Left ventricle myocardium superior (tissue), 1 donor: Measurements from ENCODE around the gene TRANK1. TPM values are rescaled to one million over a fixed set of nuclear protein-coding genes. Genes with fewer than 3 reads are reported as not detected.
A peak's percentile ranks its signal among the peaks of the same experiment; 100 is the strongest.
"Not testable (repeated sequence)": the region's sequence is repeated elsewhere in the genome, so short reads cannot be mapped to it uniquely, and the experiment has no call there.

Experiments used
- ATAC-seq: fragments of 200-7000 bp; cut with Tn5 transposase; one replicate; pipeline ENCODE4 v1.9.1; 2020; ENCODE audit warnings: mild to moderate bottlenecking, moderate library complexity
- DNase-seq: peaks from one replicate; pipeline ENCODE4 v3.0.0-alpha.2; 2020
- intact Hi-C: fragments of 100-400 bp; cut with micrococcal nuclease; formaldehyde crosslinking; loops from one replicate; pipeline ENCODE4 v1.11.0; 2022
- long read RNA-seq: library from polyadenylated mRNA; unstranded; transcript quantifications from one replicate; pipeline ENCODE4 v2.0.0, GENCODE V29; 2021
- total RNA-seq: library from RNA; stranded (reverse); fragmentation: NEBNext Ultra II Directional; extraction: Animal tissue kit (Norgen Biotek cat#: 25700); gene quantifications from one replicate; pipeline ENCODE4 v1.2.1, GENCODE V29; 2021
- donor health status: DM: no; HTN: yes; CAD: no; lungs with severe emphysema.

TRANK1 gene
- 6.6 TPM for total RNA-seq
- long read RNA-seq, partial matches to known transcripts: 2 of 4 reads
- long read RNA-seq, other reads (novel, unspliced or antisense): 2 of 4 reads

DNA sequence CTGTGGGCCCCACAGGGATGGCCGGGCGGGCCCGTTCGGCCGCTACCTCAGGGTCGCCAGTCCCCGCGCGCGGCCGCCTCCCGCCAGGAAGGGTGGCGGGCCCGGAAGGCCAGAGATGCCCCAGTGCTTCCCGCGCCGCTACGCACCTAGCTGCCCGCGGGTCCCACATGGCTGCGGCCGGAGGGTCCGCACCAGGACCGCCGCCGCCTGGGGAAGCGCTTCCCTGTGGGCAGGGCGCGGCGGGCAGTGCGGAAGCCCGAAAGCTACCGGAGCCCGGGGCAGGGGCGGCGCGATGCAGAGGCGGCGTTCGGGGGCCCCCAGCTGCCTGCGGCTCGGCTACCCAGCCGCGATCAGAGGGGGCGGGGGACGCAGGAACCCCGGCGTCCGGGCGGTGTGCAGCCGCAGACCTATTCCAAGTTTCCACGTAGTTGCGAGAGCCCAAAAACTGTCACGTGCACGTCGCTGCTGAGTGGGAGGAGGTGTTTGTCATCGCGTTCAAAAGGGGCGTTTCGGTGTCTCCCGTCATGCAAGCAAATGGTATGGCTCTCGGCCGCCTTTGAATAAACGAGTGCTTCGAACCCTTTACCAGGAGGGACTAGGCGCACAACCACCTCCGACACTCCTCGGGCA, at the start of gene TRANK1:
Gene TRANK1, minus strand, starts transcription at position 414 of the 630 bp plus-strand sequence. Its CDS starts 245 bp downstream, at position 169.
- ATAC-seq: peak; percentile 77
- DNase-seq: peak; percentile 74
- intact Hi-C loops: loop anchor here (5.0 kb wide), 1 partner anchor 57 kb away; no protein-coding TSS in a partner anchor

DNA sequence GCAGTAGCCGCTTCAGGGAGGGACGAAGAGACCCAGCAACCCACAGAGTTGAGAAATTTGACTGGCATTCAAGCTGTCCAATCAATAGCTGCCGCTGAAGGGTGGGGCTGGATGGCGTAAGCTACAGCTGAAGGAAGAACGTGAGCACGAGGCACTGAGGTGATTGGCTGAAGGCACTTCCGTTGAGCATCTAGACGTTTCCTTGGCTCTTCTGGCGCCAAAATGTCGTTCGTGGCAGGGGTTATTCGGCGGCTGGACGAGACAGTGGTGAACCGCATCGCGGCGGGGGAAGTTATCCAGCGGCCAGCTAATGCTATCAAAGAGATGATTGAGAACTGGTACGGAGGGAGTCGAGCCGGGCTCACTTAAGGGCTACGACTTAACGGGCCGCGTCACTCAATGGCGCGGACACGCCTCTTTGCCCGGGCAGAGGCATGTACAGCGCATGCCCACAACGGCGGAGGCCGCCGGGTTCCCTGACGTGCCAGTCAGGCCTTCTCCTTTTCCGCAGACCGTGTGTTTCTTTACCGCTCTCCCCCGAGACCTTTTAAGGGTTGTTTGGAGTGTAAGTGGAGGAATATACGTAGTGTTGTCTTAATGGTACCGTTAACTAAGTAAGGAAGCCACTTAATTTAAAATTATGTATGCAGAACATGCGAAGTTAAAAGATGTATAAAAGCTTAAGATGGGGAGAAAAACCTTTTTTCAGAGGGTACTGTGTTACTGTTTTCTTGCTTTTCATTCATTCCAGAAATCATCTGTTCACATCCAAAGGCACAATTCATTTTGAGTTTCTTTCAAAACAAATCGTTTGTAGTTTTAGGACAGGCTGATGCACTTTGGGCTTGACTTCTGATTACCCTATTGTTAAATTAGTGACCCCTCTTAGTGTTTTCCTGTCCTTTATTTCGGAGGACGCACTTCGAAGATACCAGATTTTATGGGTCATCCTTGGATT, 48.8 kb upstream of the TRANK1 start, which contains the start of gene MLH1:
Gene MLH1, plus strand, starts transcription at position 193 of the 958 bp plus-strand sequence. Its CDS starts 30 bp downstream, at position 223.
- ATAC-seq (peak; percentile 94), DNase-seq (peak; percentile 97)
- intact Hi-C loops: no loop called here

DNA sequence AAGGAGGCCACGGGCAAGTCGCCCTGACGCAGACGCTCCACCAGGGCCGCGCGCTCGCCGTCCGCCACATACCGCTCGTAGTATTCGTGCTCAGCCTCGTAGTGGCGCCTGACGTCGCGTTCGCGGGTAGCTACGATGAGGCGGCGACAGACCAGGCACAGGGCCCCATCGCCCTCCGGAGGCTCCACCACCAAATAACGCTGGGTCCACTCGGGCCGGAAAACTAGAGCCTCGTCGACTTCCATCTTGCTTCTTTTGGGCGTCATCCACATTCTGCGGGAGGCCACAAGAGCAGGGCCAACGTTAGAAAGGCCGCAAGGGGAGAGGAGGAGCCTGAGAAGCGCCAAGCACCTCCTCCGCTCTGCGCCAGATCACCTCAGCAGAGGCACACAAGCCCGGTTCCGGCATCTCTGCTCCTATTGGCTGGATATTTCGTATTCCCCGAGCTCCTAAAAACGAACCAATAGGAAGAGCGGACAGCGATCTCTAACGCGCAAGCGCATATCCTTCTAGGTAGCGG, 48.0 kb upstream of the TRANK1 start, which contains the start of gene EPM2AIP1:
Gene EPM2AIP1, minus strand, starts transcription at position 326 of the 520 bp plus-strand sequence. Its CDS starts 54 bp downstream, at position 272.
- ATAC-seq: peak; percentile 92
- intact Hi-C loops: no loop called here
- DNase-seq: peak; percentile 96

DNA sequence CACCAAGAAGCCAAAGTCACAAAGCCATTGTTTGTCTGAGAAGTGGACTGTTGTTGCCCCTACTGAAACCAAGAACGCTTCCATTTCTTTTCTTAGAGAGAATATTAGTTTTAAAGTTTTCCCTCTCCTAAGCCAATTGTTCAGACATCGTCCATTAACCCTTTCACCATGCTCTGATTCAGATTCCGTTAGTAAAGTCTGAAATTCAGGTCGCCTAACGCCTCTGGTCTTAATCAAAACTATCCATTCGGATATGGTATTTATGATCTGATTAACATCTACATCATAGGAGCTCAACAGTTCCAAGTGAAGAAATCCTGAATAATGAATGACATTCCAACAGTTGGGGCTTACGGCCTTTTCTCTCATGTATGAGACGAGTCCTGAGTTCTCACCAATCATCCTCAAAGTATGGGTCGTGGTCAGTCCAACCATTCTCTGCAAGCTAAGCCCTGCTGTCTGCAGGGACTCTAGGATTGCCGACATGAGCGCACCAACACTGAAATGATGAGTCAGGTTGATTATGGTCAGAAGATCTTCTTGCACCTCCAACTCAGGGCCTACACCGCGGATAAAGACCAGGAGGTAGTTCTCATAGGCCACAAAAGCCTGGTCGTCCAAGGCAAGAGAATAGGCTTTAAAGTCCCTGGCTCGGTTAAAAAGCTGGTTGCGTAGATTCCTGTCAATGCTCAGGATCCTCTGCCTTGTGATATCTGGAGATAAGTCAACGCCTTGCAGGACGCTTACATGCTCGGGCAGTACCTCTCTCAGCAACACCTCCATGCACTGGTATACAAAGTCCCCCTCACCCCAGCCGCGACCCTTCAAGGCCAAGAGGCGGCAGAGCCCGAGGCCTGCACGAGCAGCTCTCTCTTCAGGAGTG, 47.3 kb upstream of the TRANK1 start:
- no peak for ATAC-seq
- no peak for DNase-seq
- intact Hi-C loops: no loop called here

DNA sequence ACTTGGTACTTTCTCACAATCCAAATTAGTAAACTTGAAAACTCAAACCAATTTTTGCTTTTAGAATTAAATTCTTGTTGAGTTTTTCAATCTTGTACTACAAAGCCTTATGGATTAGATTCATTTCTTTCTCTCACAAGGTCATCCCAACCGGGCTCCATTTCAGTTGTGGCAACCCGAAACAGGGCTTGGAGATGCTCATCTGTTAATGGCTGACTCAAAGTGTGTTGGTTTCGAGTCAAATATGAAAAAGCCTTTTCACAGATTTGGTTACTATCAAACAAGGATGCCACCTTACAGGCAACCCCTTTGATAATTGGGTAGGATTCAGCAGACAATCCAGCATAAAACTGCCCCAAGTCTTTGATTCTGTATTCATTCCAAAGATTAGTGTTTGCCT, 46.3 kb upstream of the TRANK1 start:
- no peak for DNase-seq
- intact Hi-C loops: no loop called here
- ATAC-seq: no peak

DNA sequence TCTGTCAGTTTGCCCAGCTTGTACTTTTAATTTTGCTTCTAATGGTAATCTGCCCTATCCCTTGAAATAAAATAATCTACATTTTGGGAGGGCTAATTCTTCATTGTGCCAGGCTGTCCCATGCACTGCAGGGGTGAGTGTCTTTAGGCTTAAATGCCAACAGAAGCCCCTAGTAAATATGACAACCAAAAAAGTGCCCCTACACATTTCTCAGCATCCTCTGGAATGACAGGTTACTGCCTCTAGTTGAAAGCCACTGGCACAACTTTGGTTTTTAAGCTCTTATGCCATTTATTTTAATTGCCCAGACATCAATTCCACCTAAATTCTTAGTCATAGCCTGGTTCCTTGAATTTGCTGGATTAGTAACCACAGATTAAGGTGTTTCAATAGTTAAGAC, 44.7 kb upstream of the TRANK1 start:
- DNase-seq: no peak
- no peak for ATAC-seq
- intact Hi-C loops: no loop called here

DNA sequence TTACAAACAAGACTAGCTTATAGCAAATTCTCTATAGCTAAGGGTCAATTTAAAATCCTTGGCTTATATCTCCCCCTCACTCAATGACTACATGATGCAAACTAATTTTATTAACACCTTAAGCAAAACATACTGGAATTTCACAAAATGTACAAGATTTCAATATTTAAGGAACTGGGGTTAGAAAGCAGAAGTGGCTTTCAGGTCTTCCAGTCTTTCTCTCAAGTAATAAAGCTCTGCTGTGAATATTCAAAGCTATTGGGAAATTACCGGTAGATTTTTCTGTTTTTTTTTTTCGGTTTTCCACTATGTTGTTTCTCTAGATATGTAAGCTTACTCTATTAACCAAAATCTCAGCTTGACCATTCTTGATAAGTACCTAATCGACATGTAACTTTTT, 44.2 kb upstream of the TRANK1 start:
- DNase-seq (no peak), ATAC-seq (no peak)
- intact Hi-C loops: no loop called here

DNA sequence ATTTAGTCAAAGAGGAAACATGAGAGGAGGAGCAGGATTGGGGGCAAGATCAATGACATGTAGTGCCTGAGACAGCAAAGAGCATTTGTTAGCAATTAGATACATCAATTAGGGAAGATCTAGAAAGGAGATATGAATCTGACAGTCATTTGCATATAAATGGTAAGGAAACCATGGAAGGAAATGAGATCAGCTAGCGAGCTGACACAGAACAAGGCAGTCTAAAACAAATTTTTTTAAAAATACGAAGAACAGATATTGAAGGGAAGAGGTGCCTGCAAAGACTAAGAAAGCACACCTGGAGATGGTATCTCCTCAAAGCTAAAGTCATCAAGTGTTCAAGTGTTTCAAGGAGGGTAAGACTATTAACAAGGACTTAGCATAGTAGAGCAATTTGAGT, 43.5 kb upstream of the TRANK1 start:
- ATAC-seq: no peak
- no peak for DNase-seq
- intact Hi-C loops: no loop called here

DNA sequence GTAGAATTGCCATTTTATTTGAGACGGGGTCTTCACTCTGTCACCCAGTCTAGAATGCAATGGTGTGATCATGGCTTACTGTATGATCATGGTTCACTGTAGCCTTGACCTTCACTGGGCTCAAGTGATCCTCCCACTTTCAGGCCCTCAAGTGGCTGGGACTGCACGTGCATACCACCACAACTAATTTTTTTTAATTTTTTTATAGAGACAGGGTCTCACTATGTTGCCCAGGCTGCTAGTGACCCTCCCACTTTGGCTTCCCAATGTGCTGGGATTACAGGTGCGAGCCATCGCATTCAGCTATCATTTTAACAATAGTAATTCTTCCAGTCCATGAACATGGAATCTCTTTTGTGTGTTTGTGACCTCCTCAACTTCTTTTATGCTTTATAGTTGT, 36.2 kb upstream of the TRANK1 start:
- intact Hi-C loops: no loop called here
- no peak for DNase-seq
- ATAC-seq: no peak

DNA sequence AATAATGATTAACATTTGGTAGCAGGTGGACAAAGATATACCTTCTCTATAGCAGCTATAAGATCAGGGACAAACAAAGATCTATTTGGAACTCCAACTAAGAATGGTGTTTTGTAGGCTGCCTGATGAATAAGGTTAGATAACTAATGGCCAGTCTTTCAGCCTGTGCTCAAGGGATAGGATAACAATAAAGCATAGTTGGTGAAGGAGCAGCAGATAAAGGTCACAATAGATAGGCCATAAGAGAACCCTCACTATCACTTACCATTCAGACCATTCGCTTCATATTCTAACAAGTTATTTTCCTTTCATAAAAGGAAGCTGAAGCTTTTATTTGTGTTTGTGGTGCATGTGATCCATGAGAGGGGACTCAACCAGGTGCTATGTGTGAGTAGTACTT, 28.3 kb upstream of the TRANK1 start:
- DNase-seq (no peak), ATAC-seq (no peak)
- intact Hi-C loops: no loop called here

DNA sequence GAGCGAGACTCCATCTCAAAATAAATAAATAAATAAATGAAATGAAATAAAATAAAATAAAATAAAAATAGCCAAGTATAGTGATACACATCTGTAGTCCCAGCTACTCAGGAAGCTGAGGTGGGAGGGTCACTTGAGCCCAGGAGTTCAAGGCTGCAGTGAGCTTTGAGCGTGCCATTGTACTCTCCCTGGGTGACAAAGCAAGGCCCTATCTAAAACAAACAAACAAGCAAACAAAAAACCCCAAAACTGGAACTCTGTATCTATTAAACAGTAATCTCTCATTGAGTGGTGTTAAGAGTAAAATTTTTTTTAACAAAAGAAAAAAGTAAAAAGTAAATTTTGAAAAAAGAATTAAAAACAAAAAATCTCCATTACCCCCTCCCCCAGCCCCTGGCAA, 27.3 kb upstream of the TRANK1 start:
- ATAC-seq: no peak

DNA sequence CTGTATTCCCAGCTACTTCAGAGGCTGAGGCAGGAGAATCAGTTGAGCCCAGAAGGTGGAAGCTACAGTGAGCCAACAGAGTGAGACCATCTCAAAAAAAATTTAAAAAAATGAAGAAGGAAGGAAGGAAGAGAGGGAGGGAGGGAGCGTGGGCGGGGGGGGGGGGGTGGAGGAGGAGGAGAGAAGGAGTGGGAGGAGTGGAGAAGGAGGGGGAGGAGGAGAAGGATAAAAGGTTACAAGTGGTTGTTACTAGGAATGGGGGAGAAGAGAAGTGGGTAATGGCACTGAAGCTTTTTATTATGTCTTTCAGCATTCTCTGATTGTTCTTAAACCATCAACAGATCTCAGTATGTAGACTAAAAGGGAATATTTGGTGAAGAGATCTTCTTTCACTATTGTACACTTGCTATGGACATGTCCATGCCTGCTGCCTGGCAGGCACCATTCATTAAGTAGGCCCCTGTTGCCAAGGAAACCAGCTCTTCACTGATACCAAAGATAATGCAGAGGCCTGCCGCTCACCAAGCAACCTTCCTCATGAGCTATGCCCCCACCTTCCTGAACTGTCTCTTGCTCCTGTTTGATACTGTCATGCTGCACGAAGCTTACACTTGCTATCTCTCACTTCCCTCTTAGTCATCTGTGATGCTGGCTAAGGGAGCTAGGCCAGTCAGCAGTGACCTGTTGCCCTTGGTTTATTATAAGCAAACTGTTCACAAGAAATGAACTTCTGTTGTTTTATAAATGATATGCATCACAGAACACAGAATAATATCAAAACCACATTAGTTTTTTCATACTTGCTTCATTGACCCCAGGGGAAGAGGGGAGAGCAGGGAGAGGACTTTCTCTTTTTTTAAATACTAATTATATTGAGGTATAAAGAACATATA, 24.9 kb upstream of the TRANK1 start:
- DNase-seq: no peak
- ATAC-seq: peak; percentile 97
- intact Hi-C loops: no loop called here

More for the DNA sequence above, 27.3 kb upstream of the TRANK1 start:
- intact Hi-C loops: no loop called here
- DNase-seq: no peak

DNA sequence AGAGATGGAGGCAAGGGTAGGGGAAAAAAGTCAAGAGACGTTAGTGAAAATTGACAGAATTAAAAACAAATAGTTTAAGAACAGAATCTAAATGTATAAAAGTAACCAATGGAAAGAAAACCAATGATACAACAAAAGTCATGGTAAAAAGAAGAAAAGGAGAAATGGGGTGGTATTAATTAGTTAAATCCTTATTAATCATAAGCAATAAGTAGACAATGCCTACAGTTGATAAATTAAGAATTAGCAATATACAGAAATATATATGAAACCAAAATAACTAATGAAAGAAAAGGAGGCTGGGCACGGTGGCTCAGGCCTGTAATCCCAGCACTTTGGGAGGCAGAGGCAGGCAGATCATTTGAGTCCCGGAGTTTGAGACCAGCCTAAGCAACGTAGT, 24.2 kb upstream of the TRANK1 start:
- ATAC-seq: no peak
- no peak for DNase-seq
- intact Hi-C loops: no loop called here

DNA sequence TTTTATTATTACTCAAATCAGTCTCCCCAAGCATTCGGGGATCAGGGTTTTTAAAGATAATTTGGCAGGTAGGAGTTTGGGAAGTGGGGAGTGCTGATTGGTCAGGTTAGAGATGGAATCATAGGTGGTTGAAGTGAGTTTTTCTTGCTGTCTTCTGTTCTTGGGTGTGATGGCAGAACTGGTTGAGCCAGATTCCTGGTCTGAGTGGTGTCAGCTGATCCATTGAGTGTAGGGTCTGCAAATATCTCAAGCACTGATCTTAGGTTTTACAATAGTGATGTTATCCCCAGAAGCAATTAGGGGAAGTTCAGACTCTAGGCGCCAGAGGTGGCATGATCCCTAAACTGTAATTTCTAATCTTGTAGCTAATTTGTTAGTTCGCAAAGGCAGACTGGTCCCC, 20.6 kb upstream of the TRANK1 start:
- intact Hi-C loops: no loop called here
- DNase-seq (no peak), ATAC-seq (no peak)

DNA sequence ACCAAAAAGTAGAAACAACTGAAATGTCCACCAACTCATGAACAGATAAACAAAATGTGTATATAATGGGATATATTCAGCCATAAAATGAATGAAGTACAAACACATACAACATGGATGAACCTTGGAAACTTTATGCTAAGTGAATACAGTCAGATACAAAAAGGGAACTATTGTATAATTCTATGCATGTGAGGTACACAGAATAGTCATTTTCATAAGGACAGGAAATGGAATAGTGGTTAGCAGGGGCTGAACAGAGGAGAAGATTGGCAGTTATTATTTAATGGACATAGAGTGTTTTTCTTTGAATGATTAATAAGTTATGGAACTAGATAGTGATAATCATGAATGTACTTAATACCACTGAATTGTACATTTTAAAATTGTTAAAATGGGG, 20.0 kb upstream of the TRANK1 start:
- intact Hi-C loops: no loop called here
- ATAC-seq: no peak
- no peak for DNase-seq

DNA sequence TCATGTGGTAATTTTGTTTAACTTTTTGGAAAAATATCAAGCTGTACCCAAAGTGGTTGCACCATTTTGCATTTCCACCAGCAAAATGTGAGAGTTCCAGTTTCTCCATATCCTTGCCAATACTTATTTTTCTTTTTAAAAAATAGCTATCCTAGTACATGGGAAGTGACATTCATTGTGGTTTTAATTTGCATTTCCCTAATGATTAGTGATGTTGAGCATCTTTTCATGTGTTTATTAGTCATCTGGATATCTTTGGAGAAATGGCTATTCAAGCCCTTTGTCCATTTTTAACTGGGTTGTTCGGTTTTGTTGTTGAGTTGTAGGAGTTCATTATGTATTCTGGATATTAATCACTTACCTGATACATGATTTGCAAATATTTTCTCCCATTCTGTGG, 19.5 kb upstream of the TRANK1 start:
- intact Hi-C loops: no loop called here
- no peak for ATAC-seq
- no peak for DNase-seq

DNA sequence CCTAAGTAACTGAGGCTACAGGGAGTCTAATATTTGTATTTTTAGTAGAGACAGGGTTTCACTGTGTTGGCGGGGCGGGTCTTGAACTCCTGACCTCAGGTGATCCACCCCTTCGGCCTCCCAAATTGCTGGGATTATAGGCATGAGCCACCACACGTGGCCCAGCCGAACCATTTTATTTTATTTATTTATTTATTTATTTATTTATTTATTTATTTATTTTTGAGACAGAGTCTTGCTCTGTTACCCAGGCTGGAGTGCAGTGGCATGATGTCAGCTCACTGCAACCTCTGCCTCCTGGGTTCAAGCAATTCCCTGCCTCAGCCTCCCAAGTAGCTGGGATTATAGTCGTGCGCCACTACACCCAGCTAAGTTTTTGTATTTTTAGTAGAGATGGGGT, 18.2 kb upstream of the TRANK1 start:
- ATAC-seq, intact Hi-C loops, DNase-seq: not testable (repeated sequence)

DNA sequence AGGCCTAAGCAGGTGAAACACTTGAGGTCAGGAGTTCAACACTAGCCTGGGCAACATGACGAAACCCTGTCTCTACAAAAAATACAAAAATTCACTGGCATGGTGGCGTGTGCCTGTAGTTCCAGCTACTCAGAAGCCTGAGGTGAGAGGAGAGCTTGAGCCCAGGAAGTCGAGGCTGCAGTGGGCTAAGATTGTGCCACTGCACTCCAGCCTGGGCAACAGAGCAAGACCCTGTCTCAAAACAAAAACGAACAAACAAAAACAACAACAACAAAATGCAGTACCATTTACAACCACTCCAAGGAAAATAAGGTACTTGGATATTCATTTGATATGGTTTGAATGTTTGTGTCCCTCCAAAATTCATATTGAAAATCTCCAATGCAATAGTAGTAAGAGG, 15.6 kb upstream of the TRANK1 start:
- intact Hi-C loops: no loop called here
- DNase-seq (no peak), ATAC-seq (no peak)
